HG02943 (cell line): ENCODE data around the gene NFKB2.

Source experiments
- ATAC-seq: cut with Tn5 transposase; IDR thresholded peaks from one replicate; pipeline ENCODE4 v1.9.1; 2021; ENCODE audit warnings: mild to moderate bottlenecking, low read depth, moderate library complexity; ENCODE audit not compliant: unreplicated experiment

The NFKB2 gene

DNA sequence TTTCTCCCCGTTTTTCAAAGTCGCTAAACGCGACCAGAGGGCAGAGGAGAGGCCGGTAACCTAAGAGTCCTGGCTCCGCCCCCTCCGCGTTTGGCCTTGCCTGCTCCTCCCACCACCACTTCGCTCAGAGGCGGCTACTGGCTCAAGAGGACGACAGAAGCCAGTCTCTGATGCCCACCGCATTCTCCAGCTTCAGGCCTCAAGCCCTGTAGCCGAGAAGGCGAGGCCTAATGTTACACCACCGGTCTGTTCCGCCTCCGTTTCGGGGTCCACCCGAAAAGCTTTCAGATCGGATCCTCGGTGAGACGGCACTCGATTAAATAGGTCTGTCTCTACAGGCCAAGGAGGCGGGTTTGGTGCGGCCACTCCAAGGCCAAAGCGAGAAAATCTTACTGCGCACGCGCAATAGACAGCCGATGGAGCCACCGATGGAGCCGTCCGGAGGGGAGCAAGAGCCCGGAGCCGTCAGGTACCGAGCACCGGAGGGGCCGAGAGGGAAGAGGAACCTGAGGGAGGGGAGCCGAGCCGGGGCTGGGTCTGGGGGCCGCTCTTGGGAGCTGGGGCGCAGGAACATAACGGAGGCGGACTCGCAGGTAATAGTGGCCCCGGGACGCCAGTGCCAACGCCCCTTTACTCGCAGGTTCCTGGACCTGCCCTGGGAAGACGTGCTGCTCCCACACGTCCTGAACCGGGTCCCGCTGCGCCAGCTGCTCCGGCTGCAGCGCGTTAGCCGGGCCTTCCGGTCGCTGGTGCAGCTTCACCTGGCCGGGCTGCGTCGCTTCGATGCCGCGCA is 25.4 kb downstream of the NFKB2 start, which contains the start of gene FBXL15:
Gene FBXL15, plus strand, starts transcription at position 123 of the 793 bp plus-strand sequence. Its CDS starts 294 bp downstream, at position 417.
- peak; percentile 76 for ATAC-seq

DNA sequence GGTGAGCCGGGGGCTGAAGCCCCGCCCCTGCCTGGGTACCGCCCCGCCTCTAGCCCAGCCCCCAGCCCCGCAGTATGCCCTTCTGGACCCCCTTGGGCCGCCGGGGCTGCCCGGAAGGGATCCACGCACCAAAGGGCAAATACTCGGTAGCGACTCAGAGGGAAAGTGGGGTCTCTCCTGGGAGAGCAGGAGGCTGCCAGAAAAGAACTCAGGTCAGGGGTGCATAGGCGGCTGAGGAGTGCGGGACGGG is 25.9 kb downstream of the NFKB2 start:
- no peak for ATAC-seq

DNA sequence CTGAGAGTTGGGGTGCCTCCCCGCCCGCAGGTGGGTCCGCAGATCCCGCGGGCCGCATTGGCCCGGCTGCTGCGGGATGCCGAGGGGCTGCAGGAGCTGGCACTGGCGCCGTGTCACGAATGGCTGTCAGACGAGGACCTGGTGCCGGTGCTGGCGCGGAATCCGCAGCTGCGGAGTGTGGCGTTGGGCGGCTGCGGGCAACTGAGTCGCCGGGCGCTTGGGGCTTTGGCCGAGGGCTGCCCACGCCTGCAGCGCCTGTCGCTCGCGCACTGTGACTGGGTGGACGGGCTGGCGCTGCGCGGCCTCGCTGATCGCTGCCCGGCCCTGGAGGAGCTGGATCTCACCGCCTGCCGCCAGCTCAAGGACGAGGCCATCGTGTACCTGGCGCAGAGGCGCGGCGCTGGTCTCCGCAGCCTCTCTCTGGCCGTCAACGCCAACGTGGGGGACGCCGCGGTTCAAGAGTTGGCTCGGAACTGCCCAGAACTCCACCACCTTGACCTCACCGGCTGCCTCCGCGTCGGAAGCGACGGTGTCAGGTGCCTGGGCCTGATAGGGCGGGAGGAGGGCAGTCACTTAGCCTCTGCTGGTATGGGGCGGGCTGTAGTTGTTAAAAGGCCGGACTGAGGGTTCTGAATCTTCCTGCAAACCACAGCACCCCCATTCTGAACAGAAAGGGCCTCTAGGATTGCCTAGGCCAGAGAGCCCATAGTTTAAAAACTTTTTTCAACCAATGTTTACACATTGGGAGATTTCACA is 26.4 kb downstream of the NFKB2 start:
- ATAC-seq: no peak

DNA sequence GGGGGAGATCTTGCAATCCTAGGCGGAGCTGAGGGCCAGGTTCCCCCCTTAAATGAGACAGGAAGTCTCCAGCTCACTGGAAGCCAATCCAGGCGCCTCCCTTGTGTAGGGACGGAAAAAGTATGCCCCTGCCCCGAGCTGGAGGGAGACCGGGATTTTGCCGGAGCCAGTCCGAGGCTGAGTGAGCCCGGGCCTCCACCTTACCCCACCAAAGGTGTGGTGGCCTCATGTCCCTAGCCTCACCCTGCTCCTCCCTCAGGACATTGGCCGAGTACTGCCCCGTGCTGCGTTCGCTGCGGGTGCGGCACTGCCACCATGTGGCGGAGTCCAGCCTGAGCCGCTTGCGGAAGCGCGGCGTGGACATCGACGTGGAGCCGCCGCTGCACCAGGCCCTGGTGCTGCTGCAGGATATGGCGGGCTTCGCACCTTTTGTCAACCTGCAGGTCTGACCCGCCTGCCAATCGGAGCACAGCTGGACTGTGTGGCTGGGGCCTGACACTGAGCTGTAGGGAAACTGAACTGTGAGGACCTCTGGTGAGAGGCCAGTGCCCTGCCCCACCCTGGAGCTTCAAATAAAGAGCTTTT is 27.1 kb downstream of the NFKB2 start:
- no peak for ATAC-seq

DNA sequence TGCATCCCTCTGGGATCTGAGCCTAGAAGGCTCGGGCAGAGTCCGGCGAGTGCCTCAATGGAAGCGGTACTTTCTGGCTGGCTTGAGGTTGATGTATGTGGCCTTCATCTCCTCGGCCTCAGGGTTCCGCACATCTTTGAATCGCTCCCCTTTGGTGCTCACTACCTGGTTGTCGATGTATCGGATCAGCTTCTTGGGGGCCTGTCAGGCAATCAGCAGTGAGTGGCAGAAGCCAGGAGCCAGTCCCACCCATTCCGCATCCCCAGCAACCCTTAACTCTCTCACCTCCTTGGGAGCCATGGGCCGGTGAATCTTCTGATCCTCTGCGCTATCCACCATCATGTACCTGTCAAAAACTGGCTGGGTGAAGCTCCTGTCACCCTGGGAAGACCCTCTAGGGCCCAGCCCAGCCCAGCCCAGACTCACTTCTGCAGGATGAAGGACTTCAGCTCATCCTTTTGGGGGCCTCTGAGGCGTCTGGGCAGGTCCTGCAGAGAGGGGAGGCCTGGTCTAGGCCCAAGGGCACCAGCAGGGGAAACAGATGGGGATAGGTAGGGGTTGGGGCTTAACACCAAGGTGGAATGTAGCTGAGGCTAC is 28.0 kb downstream of the NFKB2 start:
- ATAC-seq: no peak

DNA sequence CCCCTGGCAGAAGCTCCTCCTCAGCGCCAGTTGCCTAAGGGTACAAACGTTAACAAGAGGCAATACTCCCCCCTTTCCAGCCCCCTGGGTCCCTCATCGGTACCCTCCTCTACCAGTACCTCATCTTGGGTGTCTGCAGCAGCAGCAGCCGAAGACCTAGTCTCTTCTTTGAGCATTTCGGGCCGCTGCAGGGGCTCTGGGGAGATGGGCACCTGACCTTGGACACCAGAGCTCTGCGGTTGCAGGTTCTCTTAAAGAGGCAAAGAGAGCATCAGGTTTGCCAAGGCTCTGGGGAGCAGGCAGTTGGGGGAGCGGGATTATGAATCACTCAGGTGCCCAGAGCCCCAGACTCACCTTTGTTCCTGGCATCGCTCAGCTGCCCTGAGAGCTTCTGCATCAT is 28.6 kb downstream of the NFKB2 start:
- ATAC-seq: no peak

DNA sequence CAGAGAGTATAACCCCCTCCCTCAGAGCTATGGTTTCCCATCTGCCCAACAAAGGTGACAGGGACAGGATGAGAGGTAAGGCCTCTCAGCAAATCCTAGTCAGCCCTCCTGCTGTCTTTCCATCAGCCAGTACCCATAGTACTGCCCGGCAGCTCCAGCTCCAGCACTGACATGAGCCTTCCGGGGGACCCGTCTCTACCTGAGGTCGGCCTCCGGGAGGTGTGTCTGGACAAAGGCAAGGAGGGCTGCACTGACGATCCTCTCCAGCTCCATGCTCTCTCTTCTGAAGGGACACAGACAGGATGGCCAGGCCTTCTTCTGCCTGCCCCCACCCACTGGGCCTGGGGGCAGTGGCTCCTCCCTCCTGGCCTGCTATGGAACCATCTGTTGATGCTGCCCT is 29.4 kb downstream of the NFKB2 start:
- no peak for ATAC-seq

DNA sequence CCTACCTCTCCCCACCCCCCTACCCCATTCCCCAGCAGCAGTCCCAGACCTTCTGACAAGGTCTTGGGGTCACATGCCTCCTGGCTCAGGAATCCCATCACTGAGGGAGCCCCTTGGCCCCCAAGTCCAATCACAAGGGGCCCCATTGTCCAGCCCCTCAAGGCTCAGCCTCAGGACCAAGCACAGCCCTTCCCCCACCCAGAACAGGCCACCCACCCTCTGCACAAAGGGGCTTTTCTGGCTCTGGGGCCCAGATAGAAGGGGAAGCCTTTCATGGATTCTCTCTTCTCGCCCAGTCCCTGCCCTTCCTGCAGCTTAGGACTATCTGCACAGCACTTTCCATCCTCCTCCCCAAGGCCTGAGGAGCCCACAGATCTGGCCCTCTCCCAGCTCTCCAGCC is 29.9 kb downstream of the NFKB2 start:
- ATAC-seq: no peak

DNA sequence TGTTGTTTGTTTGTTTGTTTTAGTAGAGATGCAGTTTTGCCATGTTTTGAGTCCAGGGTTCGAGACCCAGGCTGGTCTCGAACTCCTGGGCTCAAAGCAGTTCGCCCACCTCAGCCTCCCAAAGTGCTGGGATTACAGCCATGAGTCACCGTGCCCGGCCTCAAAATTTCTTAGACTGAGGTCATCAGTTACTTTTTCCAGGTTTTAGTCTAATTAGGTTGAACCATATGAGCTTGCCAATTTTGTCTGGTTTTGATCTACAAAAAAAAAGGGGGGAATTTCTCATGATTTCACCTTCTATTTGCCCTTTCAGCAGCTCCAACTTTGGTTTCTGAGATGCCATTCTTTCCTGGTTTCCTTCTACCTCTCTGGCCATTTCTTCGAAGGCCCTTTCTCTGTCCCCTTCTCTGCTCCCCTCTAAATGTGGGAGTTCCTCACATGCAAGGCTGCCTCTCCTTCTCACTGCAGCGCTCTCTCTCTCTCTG is 31.3 kb downstream of the NFKB2 start:
- no peak for ATAC-seq

DNA sequence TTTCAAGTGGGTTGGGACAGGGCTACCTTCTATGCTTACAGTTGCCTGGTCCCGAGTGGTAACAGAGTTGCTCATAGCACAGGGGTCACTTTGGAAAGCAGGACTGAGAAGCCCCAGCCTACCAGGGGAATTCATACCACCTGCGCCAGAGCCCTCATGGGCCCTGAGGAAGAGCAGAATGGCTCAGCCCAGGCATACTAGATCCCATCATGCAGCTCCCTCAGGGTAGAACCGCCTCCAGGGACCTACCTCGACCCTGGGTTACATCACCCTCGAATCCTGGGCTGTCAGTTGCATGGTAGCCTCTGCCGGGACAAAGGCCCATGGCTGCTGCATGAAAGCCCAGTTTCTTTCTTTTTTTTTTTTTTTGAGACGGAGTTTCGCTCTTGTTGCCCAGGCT is 34.0 kb downstream of the NFKB2 start:
- no peak for ATAC-seq

DNA sequence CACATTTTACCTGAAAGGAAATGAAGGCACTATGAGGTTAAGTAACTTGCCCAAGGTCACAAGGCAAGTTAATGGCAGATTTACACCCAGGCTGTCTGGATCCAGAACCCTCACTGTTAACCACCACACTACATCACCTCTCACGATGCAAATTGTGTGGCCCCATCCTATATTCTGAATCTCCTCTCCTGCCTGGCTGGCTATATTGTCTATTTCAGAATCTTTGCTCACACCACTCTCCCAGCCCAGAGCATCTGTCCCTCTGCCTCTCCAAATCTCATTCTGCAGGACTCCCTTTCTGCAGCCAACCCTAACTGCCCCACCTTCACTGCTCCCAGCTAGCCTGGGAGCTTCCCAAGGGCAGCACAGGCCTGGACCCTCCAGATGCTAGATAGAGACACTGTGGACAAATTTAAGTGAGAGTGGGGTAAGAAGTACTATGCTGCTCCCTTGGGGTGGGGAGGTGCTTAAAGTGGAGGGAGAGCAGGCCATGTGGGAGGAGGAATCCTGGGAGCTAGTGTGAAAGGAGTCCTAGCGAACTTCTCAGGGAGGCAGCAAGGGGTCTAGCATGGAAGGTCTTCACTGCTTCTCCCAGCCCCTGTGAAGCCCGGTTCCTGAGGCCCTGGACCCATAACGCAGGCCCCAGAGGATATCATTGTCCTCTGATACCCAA is 36.1 kb downstream of the NFKB2 start:
- ATAC-seq: no peak

DNA sequence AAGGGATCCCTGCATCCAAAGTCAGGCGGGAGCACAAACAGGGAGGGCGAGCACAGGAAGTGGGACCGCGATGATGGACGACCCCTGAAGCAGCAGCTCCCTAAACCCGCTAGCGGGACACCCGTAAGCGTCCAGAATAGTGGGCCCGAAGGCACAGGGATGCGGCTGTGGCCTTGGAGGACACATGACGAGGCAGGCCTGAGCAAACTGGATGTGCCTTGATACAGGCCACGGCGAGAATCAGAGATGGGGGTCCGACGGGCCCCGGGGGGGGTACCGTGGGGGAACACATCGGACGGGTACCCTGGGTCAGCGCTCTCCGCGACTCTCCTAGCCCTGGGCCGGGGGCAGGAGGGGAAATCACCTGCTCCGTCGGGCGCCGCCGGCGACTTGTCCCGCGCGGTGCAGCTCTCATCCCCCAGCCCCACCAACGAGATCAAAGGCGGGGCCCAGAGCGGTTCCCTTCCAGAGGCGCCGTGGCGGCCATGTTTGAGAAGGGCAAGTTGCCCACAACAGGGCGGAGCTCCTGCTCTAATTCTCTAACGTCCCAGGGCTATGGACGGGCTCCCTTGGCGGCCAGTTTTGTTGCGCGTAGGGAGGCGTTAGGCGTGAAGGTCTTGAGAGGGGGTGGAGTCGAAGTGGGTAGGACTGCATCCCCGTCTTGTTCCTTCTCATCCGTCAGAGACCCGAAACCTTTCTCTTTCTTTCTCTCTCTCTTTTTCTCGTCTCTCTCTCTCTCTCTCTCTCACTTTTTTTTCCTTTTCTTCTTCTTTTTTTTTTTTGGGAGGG is 36.9 kb downstream of the NFKB2 start, which contains the start of gene CUEDC2:
Gene CUEDC2, minus strand, starts transcription at position 413 of the 789 bp plus-strand sequence. CDS start 7,386 bp downstream, outside the sequence.
- ATAC-seq: peak; percentile 83

DNA sequence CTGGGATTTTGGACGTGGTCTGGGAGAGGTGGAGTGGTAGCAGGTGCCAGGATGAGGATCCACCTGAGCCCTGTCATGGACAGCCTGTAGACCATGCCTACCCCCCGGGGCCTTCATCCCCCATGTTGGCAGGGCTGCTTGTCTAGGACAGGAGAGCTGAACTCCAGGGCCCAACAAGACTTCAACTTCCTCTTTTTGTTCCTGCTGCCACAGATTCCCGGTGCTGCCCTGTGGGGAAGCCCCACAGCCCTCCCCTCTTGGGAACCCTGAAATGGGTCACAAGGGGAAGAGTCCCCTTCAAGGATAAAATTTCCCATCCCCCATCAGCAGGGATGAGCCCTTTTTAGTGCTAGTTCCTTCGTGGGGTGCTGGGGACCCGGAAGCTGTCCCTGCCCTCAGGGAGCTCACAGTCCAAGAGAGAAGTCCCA is 38.1 kb downstream of the NFKB2 start:
- no peak for ATAC-seq

DNA sequence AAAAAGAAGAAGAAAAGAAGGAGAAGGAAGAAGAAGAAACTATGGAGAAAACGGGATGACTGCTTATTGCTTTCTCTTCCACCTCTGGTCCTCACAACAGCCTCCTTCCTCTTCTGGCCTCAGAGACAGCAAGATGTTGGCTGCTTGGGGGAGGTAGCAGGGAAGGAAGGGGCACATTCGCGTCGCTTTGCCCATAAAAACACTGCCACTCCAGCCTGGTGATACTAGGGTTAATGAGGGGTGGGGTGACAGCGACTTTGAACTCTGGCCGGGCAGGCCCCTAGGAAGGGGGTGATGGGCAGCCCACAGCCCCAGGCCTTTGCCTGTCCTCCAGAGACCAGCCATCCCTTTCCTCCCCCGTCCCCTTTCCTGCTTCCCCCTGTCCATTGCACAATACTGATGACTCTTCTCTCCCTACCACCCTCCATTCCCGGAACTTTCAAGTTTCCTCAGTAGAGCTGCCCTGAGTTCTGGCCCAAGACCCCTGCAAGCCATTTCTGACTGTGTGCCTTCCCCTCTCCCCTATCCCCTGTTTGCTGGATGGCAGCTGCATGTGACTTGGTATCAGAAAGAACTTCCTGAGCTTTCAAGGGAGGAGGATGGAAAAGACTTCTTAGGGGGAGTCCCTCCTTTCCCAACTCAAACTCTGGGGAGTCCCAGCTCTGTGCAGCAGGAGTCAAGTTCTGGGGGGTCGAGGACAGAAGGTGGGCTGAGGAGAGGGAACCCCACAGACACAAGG is 39.1 kb downstream of the NFKB2 start:
- no peak for ATAC-seq

DNA sequence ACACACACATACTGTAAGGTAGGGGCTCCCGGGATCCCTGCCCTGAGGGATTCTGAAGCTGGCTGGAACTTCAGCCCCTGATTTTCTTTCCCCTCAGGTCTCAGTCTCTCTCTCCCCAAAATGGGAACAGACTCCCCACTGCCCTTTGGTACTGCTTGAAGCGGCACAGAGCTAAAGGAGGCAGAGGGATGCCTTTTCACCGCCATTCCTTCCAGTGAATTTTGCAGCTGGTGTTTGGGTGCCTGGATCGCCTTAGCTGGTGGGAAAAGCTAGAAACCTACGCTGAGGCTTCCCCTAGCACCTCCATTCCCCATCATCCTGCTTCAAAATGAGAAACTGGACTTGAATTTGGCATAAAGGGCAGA is 39.6 kb downstream of the NFKB2 start:
- ATAC-seq: no peak

DNA sequence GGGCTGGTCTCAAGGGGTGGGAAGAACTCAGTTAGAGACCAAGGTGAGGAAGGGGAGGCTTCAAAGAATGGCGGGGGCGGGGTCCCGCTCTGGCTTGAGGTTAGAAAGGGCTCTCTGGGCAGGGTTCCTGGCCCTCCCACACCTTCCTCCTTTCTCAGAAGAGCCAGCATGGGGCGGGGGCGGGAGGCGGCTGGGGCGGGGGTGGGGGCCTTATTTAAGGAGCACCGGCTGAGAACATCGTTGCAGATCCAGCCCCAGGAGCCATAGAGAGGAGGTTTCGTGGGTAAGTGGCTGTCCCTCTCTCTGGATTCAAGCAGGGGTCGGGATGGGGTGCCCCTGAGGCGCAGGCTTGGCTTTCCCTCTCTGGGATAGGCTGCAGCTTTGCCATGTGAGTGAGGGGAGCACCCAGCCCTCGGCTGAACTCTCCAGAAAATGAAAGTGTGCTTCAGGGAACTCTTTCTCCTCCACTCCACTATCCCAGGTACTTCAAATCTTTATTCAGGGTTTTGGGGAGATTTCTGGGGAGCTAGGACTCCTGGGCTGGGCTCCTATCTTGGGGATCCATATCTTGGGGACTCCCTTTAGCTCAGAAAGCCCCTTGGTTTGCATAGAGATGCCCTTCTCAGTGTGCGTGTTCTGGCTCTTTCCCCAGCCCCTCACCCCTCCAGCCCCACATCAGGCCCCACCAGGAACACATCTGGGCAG is 40.2 kb downstream of the NFKB2 start:
- no peak for ATAC-seq

DNA sequence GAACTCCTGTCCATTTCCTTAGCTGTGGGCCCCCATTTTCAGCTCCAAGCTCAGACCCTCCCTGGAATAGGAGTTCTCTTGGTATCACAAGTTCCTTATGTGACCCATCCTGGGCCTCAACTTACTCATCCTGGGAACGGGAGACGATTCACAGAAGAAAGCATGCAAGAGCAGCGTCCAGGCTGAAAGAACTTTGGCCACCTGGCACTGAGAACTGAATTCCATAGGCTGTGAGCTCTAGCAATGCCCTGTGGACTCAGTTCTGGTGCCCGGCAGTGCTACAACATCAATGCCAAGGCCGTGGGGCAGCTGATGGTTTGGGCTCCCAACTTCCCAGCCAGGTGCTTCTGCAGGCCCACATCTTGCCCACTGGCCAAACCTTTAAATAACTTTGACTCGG is 40.8 kb downstream of the NFKB2 start:
- no peak for ATAC-seq

DNA sequence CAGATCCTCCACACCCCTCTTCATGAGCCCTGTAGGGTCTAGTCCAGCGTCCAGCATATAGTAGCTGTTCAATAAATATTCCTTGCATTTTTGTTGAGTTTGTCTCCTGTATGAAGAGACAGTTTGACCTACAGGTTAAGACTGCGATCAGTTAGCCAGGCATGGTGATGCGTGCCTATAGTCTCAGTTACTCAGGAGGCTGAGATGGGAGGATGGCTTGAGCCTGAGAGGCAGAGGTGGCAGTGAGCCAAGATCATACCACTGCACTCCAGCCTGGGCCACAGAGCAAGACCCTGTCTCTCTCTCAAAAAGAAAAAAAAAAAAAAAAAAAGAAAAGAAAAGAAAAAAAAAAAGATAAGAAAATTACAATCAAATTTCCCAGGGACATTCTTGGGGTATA is 42.0 kb downstream of the NFKB2 start:
- no peak for ATAC-seq

DNA sequence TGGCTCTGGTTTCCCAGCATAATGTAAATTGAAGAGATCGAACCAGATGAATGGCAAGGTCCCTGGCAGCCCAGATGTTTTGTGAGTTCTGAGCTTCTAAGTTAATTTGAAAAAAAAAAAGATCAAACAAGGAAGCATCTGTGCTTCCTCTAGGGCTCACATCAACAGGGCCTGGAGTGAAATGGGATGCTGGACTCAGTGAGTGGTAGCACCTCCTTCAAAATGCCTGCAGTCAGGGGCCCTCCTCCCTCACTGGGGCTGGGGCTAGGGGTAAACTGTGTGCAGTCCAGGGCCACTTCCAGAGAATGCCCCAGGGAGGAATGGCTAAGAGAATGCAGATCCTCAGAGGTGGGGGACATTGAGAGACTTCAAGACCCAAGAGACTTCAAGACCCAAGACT is 42.9 kb downstream of the NFKB2 start:
- ATAC-seq: no peak
